ENCODE data around the gene B3GNT3.
"Not testable (repeated sequence)": the region's sequence is repeated elsewhere in the genome, so short reads cannot be mapped to it uniquely, and the experiment has no call there.

Gene B3GNT3

GRCh38 chr19:17798599-17798998 lies 3.7 kb downstream of the B3GNT3 start:
- DNase-seq = not testable (repeated sequence)

- no peak for DNase-seq
Measured at GRCh38 chr19:17802137-17802858, 7.4 kb downstream of the B3GNT3 start.

GRCh38 chr19:17803264-17803896 lies 8.4 kb downstream of the B3GNT3 start:
- DNase-seq = peak; percentile 26

GRCh38 chr19:17805427-17805826 lies 10.5 kb downstream of the B3GNT3 start:
- no peak for DNase-seq

GRCh38 chr19:17806945-17807344 lies 12.0 kb downstream of the B3GNT3 start:
- peak; percentile 24 for DNase-seq

GRCh38 chr19:17807731-17808316 lies 12.9 kb downstream of the B3GNT3 start:
- DNase-seq = no peak

GRCh38 chr19:17811103-17811502 lies 16.2 kb downstream of the B3GNT3 start:
- no peak for DNase-seq

- no peak for DNase-seq
Measured at GRCh38 chr19:17811681-17812080, 16.7 kb downstream of the B3GNT3 start.

- DNase-seq = no peak
Measured at GRCh38 chr19:17812099-17812498, 17.2 kb downstream of the B3GNT3 start.

GRCh38 chr19:17817668-17818363 lies 22.9 kb downstream of the B3GNT3 start:
- DNase-seq = no peak

GRCh38 chr19:17821190-17821589 lies 26.3 kb downstream of the B3GNT3 start, which contains the start of gene INSL3:
Gene INSL3 (minus strand): TSS chr19:17821519. CDS start chr19:17821506, 13 bp downstream.
- DNase-seq = no peak

- no peak for DNase-seq
Measured at GRCh38 chr19:17824339-17824738, 29.4 kb downstream of the B3GNT3 start.

GRCh38 chr19:17826508-17827056 lies 31.6 kb downstream of the B3GNT3 start:
- DNase-seq = no peak

GRCh38 chr19:17829855-17830566 lies 35.1 kb downstream of the B3GNT3 start:
- no peak for DNase-seq

- peak; percentile 60 for DNase-seq
Measured at GRCh38 chr19:17830567-17831418, 35.9 kb downstream of the B3GNT3 start.

GRCh38 chr19:17831419-17831888 lies 36.5 kb downstream of the B3GNT3 start:
- no peak for DNase-seq

GRCh38 chr19:17832443-17833208 lies 37.7 kb downstream of the B3GNT3 start:
- DNase-seq = no peak

GRCh38 chr19:17834350-17835181 lies 39.6 kb downstream of the B3GNT3 start:
- peak; percentile 28 for DNase-seq

- no peak for DNase-seq
Measured at GRCh38 chr19:17835182-17836006, 40.5 kb downstream of the B3GNT3 start.

Measured in activated CD4-positive, alpha-beta T cell treated with anti-CD3 and anti-CD28 coated beads, Interleukin-2, amount 50 U/mL, for 16 hours (primary cell).